ENCODE data around the gene PGAP6.

DNA sequence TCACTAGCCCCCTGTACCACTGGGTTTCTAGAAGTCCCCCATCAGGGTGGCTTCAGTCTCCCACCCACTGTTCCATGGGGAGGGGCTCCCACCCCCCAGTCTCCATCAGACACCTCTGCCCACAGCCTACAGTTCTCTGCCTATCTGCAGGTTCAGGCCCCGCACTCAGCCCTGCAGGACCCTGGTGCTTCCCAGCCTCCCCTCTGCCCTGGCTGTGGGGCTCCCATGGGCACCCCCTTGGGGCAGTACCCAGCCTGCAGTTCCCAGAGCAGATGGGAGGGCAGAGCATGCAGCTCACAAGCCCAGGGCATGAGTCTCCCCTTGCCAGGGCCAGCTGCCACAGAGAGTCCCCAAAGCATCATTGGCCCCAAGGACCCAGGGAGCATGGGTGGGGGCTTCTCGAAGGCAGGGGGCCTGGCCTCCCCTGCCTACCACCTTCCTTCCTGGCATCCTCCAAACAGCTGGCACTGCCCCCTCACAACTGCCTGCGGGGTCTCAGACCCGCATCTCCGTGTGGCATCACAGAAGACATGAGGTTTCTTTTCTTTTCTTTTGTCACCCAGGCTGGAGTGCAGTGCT is 8.7 kb downstream of the PGAP6 start:
- TF ChIP-seq, protein P1, sequence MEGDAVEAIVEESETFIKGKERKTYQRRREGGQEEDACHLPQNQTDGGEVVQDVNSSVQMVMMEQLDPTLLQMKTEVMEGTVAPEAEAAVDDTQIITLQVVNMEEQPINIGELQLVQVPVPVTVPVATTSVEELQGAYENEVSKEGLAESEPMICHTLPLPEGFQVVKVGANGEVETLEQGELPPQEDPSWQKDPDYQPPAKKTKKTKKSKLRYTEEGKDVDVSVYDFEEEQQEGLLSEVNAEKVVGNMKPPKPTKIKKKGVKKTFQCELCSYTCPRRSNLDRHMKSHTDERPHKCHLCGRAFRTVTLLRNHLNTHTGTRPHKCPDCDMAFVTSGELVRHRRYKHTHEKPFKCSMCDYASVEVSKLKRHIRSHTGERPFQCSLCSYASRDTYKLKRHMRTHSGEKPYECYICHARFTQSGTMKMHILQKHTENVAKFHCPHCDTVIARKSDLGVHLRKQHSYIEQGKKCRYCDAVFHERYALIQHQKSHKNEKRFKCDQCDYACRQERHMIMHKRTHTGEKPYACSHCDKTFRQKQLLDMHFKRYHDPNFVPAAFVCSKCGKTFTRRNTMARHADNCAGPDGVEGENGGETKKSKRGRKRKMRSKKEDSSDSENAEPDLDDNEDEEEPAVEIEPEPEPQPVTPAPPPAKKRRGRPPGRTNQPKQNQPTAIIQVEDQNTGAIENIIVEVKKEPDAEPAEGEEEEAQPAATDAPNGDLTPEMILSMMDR (IDR thresholded peaks at IDR 0.05; ENCODE audit: low read depth, low read length) = no peak
- TF ChIP-seq MYC (IDR thresholded peaks at IDR 0.05; ENCODE audit: low read depth, low read length) (no peak), POLR2A (IDR thresholded peaks at IDR 0.05; ENCODE audit: extremely low read depth, insufficient read length) (no peak)

Data from NB4 (cell line).